Activated CD8-positive, alpha-beta T cell treated with anti-CD3 and anti-CD28 coated beads for 36 hours (primary cell): ENCODE data around the gene RBBP4. TPM values are rescaled to one million over a fixed set of nuclear protein-coding genes. Genes with fewer than 3 reads are reported as not detected.

Source experiments
- ATAC-seq: fragments of 200-7000 bp; cut with Tn5 transposase; one replicate; pipeline ENCODE4 v1.10.0; 2021; ENCODE audit warnings: mild to moderate bottlenecking, moderate library complexity
- CTCF ChIA-PET: fragments of 350-600 bp; sonication (Branson Sonifier 250); formaldehyde crosslinking; loops from one replicate; lab custom pipeline; 2021; ENCODE audit warnings: antibody characterized with exemption; lab: Charles Lee
- POLR2A ChIA-PET: fragments of 350-600 bp; sonication (Branson Sonifier 250); formaldehyde crosslinking; loops from one replicate; lab custom pipeline; 2021; ENCODE audit warnings: antibody characterized with exemption; lab: Charles Lee
- DNase-seq: peaks from one replicate; pipeline ENCODE4 v3.0.0-alpha.2; 2020
- H3K27ac Mint-ChIP-seq: one replicate; pipeline ENCODE4 v1.8.0; 2021; ENCODE audit warnings: mild to moderate bottlenecking, mixed read lengths
- H3K27me3 Mint-ChIP-seq: one replicate; pipeline ENCODE4 v1.8.0; 2021; ENCODE audit warnings: mixed read lengths
- H3K36me3 Mint-ChIP-seq: one replicate; pipeline ENCODE4 v1.8.0; 2021; ENCODE audit warnings: low read depth, mixed read lengths
- H3K4me1 Mint-ChIP-seq: one replicate; pipeline ENCODE4 v1.8.0; 2021; ENCODE audit warnings: low read depth, mixed read lengths
- H3K4me3 Mint-ChIP-seq: one replicate; pipeline ENCODE4 v1.8.0; 2021; ENCODE audit warnings: mild to moderate bottlenecking, moderate library complexity, mixed read lengths
- H3K9me3 Mint-ChIP-seq: one replicate; pipeline ENCODE4 v1.8.0; 2021; ENCODE audit warnings: mixed read lengths
- intact Hi-C: fragments of 100-400 bp; cut with micrococcal nuclease; formaldehyde crosslinking; loops from one replicate; pipeline ENCODE4 v1.10.0; 2022
- total RNA-seq, 2 experiments: library from RNA; stranded (reverse); gene quantifications; one replicate each; pipeline ENCODE4 v1.2.3, GENCODE V29; 2021
- TF ChIP-seq, protein P1 (sequence below): fragments of 200-600 bp; IDR thresholded peaks from one replicate; pipeline ENCODE4 v1.8.0; 2022; ENCODE audit warnings: antibody characterized with exemption, mild to moderate bottlenecking

RBBP4 gene
- total RNA-seq, 2 experiments from 2014 or later: 308 to 318 TPM

DNA sequence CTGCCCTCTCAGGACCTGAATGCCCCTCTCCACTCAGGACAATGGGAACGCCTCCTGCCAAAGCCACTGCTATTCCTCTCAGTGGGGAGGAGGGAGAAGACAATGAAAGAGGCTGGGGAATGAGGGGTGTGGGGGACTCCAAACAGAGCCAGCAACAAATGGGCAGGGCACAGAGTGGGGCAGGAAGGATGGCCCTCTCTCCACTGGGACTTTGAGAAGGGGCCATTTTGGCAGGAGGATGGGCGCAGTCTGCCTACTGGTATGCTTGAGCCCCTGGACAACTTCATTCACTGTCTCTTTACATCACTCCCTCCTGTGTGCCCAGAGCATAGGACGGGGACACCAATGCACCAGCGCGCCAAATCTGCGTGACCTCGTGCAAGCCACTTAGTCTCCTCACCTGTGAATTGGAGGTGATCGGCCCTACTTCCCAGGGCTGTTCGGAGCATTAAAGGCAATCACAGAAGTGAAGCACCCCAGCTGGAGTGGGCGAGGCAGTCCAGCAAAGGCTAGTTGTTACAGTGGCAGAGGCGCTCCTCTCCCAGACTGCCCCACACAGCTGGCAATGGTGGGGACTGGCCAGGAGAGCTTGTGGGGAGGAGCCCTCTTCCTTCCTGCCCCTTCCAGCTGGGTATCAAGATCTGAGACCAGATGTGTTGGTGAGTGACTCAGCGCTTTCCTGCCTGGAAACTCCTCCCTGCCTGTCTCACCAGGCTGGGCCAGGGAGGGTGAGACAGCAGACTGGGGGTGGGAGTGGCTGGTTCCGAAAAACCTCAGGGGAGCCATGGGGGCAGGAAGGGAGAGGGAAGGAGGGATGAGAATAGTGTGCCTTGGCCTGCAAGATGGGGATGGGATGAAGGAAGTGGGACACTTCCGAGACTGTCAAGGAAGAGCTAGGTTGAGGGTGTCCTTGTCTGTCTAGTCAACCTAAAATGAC is 73.9 kb downstream of the RBBP4 start:
- intact Hi-C loops: no loop called here
- H3K9me3 Mint-ChIP-seq: no peaks in the 10 kb centered on the region
- H3K4me1 Mint-ChIP-seq: peaks cover 7% of the 10 kb centered on the region
- ATAC-seq (peak; percentile 61), DNase-seq (peak; percentile 34)
- H3K27me3 Mint-ChIP-seq: peaks cover 6% of the 10 kb centered on the region
- POLR2A ChIA-PET: no interaction called here
- CTCF ChIA-PET: interaction anchor here (0.7 to 7.2 kb wide), 3 partner anchors 12 to 168 kb away, joined by 3 to 50 read pairs (median 3); no protein-coding TSS in a partner anchor
- H3K4me3 Mint-ChIP-seq: no peak overlapping the region
- TF ChIP-seq, protein P1, sequence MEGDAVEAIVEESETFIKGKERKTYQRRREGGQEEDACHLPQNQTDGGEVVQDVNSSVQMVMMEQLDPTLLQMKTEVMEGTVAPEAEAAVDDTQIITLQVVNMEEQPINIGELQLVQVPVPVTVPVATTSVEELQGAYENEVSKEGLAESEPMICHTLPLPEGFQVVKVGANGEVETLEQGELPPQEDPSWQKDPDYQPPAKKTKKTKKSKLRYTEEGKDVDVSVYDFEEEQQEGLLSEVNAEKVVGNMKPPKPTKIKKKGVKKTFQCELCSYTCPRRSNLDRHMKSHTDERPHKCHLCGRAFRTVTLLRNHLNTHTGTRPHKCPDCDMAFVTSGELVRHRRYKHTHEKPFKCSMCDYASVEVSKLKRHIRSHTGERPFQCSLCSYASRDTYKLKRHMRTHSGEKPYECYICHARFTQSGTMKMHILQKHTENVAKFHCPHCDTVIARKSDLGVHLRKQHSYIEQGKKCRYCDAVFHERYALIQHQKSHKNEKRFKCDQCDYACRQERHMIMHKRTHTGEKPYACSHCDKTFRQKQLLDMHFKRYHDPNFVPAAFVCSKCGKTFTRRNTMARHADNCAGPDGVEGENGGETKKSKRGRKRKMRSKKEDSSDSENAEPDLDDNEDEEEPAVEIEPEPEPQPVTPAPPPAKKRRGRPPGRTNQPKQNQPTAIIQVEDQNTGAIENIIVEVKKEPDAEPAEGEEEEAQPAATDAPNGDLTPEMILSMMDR: no peak
- H3K36me3 Mint-ChIP-seq: no peaks in the 10 kb centered on the region
- no peak overlapping the region for H3K27ac Mint-ChIP-seq

DNA sequence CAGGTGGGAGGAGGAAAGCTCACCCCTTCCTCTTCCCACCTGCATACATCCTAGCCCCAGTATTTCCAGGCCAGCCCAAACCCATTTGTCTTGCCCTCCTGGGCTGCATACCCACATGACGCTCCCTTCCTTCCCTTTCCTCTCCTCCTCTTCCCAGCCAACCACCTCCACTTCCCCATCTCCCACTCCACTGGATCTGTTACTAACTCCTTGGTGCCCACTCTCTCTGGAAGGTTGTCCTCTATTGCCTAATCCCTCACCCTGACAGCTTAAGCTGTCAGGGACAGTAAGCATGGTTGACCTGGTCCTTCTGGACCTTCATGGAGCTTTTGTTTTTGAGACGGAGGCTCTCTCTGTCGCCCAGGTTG is 74.6 kb downstream of the RBBP4 start:
- intact Hi-C loops: no loop called here
- DNase-seq: no peak
- peaks cover 7% of the 10 kb centered on the region for H3K4me1 Mint-ChIP-seq
- H3K4me3 Mint-ChIP-seq: no peak overlapping the region
- peaks cover 4% of the 10 kb centered on the region for H3K27me3 Mint-ChIP-seq
- TF ChIP-seq, protein P1: no peak
- no peak overlapping the region for H3K27ac Mint-ChIP-seq
- CTCF ChIA-PET: interaction anchor here (0.7 to 7.2 kb wide), 3 partner anchors 13 to 167 kb away, joined by 3 to 50 read pairs (median 3); no protein-coding TSS in a partner anchor
- H3K36me3 Mint-ChIP-seq: no peaks in the 10 kb centered on the region
- no peak for ATAC-seq
- POLR2A ChIA-PET: no interaction called here
- no peaks in the 10 kb centered on the region for H3K9me3 Mint-ChIP-seq

DNA sequence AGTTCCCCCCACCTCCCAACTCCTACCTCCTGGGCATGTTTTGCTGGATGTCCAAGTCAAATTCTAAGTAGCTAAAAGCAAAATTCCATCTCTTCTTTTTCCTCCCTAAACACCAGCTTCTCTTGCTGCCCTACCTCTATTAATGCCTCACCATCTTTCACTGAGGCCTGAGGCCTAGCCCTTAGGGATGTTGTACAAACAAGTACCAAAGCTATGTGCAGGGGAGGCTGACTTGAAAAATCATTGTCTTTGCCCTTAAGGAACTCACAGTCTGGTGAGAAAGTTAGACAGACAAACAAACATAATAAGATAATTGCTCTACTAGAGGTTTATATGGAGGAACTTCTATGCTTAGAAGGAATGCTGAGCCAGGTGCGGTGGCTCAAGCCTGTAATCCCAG is 76.9 kb downstream of the RBBP4 start:
- CTCF ChIA-PET: interaction anchor here (4.8 to 7.2 kb wide), 2 partner anchors 15 to 46 kb away, joined by 26 to 50 read pairs; no protein-coding TSS in a partner anchor
- no peaks in the 10 kb centered on the region for H3K9me3 Mint-ChIP-seq
- DNase-seq: no peak
- H3K36me3 Mint-ChIP-seq: no peaks in the 10 kb centered on the region
- POLR2A ChIA-PET: no interaction called here
- no peak overlapping the region for H3K27ac Mint-ChIP-seq
- ATAC-seq: no peak
- H3K4me1 Mint-ChIP-seq: peaks cover 12% of the 10 kb centered on the region
- TF ChIP-seq, protein P1: no peak
- intact Hi-C loops: no loop called here
- peaks cover 1% of the 10 kb centered on the region for H3K27me3 Mint-ChIP-seq
- H3K4me3 Mint-ChIP-seq: no peak overlapping the region

DNA sequence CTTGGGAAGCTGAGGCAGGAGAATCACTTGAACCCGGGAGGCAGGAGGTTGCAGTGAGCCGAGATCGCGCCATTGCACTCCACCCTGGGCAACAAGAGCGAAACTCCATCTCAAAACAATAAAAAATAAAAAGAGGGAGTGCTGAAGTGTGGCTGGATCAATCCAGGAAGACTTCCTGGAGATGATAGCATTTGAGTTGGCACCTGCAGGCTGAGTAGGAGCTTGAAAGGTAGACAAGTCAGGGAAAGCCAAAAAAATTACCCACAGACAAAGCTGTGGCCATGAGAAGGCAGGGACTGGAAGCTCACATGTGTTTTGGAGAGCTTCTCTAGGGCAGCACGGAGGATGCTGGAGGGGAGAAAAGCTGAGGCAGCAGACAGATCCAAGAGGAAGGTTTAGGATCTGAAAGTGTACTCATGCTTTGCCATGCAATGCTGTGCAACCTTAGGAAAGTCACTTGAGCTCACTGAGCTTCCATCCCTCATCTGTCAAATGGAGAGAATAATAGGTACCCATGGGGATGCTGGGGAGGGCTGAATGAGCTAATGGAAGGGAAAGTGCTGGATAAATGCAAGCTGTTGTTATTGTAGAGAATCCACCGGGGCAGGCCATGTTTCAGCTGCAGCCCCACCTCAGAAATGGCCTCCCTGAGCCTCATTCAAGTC is 77.5 kb downstream of the RBBP4 start:
- TF ChIP-seq, protein P1: no peak
- ChIA-PET POLR2A (no interaction called here), CTCF (interaction anchor here (4.8 to 7.2 kb wide), 2 partner anchors 16 to 45 kb away, joined by 26 to 50 read pairs; no protein-coding TSS in a partner anchor)
- no peaks in the 10 kb centered on the region for H3K9me3 Mint-ChIP-seq
- ATAC-seq: no peak
- H3K27ac Mint-ChIP-seq: no peak overlapping the region
- no peaks in the 10 kb centered on the region for H3K27me3 Mint-ChIP-seq
- intact Hi-C loops: no loop called here
- no peak overlapping the region for H3K4me3 Mint-ChIP-seq
- DNase-seq: no peak
- no peaks in the 10 kb centered on the region for H3K36me3 Mint-ChIP-seq
- peaks cover 12% of the 10 kb centered on the region for H3K4me1 Mint-ChIP-seq
